CD4-positive, CD25-positive, alpha-beta regulatory T cell (primary cell): ENCODE measurements around the gene PARG. TPM values are rescaled to one million over a fixed set of nuclear protein-coding genes. Genes with fewer than 3 reads are reported as not detected.
"Not testable (repeated sequence)": the region's sequence is repeated elsewhere in the genome, so short reads cannot be mapped to it uniquely, and the experiment has no call there.

Experiments
- ATAC-seq, 2 donors: fragments of 150-1000 bp; cut with Tn5 transposase; one replicate each; pipeline ENCODE4 v1.10.0; 2021; ENCODE audit warnings: low read depth in 2 of 2, moderate number of reproducible peaks in 2 of 2, moderate library complexity in 1 of 2
- DNase-seq, 3 donors: peaks; one replicate each; pipeline versions ENCODE4 v3.0.0 to v3.0.0-alpha.2; 2012 to 2022; ENCODE audit warnings: mixed read lengths in 1 of 3
- H3K27ac ChIP-seq: one replicate; pipeline ENCODE4 v1.7.0; 2013; ENCODE audit warnings: mild to moderate bottlenecking, low read length; ENCODE audit not compliant: insufficient read depth, poor library complexity, severe bottlenecking
- H3K27me3 ChIP-seq: one replicate; pipeline ENCODE4 v1.7.0; 2013; ENCODE audit warnings: low read length; ENCODE audit not compliant: control insufficient read depth, insufficient read depth
- H3K36me3 ChIP-seq: one replicate; pipeline ENCODE4 v1.7.0; 2013; ENCODE audit warnings: mild to moderate bottlenecking, low read length, moderate library complexity; ENCODE audit not compliant: control insufficient read depth, insufficient read depth
- H3K4me1 ChIP-seq: 2 replicates; pipeline ENCODE4 v1.7.0; 2013; ENCODE audit warnings: mild to moderate bottlenecking, low read length; ENCODE audit not compliant: insufficient read depth, control insufficient read depth, poor library complexity, severe bottlenecking
- H3K4me3 ChIP-seq: one replicate; pipeline ENCODE4 v1.7.0; 2013; ENCODE audit warnings: low read depth, mild to moderate bottlenecking, low read length, moderate library complexity
- H3K9me3 ChIP-seq, 2 experiments: 1 replicate in 1 of 2; 2 replicates in 1 of 2; pipeline ENCODE4 v1.7.0; 2013; ENCODE audit warnings: low read length in 2 of 2, mild to moderate bottlenecking in 1 of 2, moderate library complexity in 1 of 2; ENCODE audit not compliant: control insufficient read depth in 2 of 2
- H3K27ac Mint-ChIP-seq, 3 donors: one replicate each; pipeline ENCODE4 v1.8.0; 2020 to 2022; ENCODE audit warnings: mild to moderate bottlenecking in 3 of 3, mixed read lengths in 3 of 3, moderate library complexity in 2 of 3
- H3K27me3 Mint-ChIP-seq: one replicate; pipeline ENCODE4 v1.8.0; 2022; ENCODE audit warnings: mild to moderate bottlenecking, mixed read lengths
- H3K36me3 Mint-ChIP-seq: one replicate; pipeline ENCODE4 v1.8.0; 2020; ENCODE audit warnings: mixed read lengths
- H3K4me1 Mint-ChIP-seq, 4 donors: one replicate each; pipeline ENCODE4 v1.8.0; 2020 to 2022; ENCODE audit warnings: mixed read lengths in 4 of 4, mild to moderate bottlenecking in 1 of 4
- H3K4me3 Mint-ChIP-seq, 4 donors: one replicate each; pipeline ENCODE4 v1.8.0; 2020 to 2022; ENCODE audit warnings: mild to moderate bottlenecking in 4 of 4, mixed read lengths in 4 of 4, moderate library complexity in 3 of 4
- H3K9me3 Mint-ChIP-seq, 7 donors: one replicate each; pipeline ENCODE4 v1.8.0; 2020 to 2022; ENCODE audit warnings: mixed read lengths in 7 of 7, mild to moderate bottlenecking in 3 of 7, moderate library complexity in 2 of 7
- polyA plus RNA-seq, 4 donors: library from polyadenylated mRNA; unstranded; fragments of 300-500 nt; fragmentation: Illumina TruSeq; gene quantifications; one replicate each; pipeline ENCODE4 v1.2.3, GENCODE V29; 2021
- total RNA-seq: library from RNA; stranded (reverse); gene quantifications from one replicate; pipeline ENCODE4 v1.2.3, GENCODE V29; 2022

PARG gene
- total and polyA plus RNA-seq, 5 donors from 2014 or later = 9.7 to 30.4 (median 12.9) TPM

DNA sequence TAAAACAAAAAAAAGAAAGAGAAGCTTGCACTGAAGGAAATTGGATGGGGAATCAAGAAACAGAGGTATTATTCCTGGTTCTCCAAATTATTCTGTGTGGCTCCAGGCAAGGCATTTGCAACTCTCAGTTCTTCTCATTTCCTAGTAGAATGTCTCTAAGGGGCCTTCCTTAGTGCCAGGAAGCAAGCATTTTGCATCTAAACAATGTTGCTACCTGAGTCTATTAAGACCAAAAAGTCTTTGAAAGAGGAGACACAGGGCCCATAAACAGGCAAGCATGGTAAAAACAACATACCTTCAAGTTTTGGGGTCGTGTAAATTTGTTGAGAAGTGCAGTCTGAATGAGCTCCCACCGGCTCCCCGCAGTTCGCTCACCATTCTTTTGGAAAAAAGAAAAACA is 19.8 kb downstream of the PARG start:
- not testable (repeated sequence) for H3K27me3 ChIP-seq, H3K4me1 Mint-ChIP-seq, H3K4me1 ChIP-seq, ATAC-seq, H3K4me3 Mint-ChIP-seq, H3K9me3 Mint-ChIP-seq, H3K27ac Mint-ChIP-seq, DNase-seq, H3K27ac ChIP-seq, H3K9me3 ChIP-seq, H3K27me3 Mint-ChIP-seq, H3K4me3 ChIP-seq, H3K36me3 ChIP-seq
- H3K36me3 Mint-ChIP-seq = peaks cover 19% of the 10 kb centered on the region

- DNase-seq, H3K9me3 Mint-ChIP-seq, H3K27ac Mint-ChIP-seq, H3K4me3 Mint-ChIP-seq, H3K27me3 Mint-ChIP-seq, ATAC-seq, H3K27me3 ChIP-seq, H3K9me3 ChIP-seq, H3K4me1 ChIP-seq, H3K27ac ChIP-seq, H3K4me3 ChIP-seq, H3K4me1 Mint-ChIP-seq: not testable (repeated sequence)
- peaks cover 23% of the 10 kb centered on the region for H3K36me3 Mint-ChIP-seq
- H3K36me3 ChIP-seq = peaks cover 12% of the 10 kb centered on the region
Measured at GRCh38 chr10:49917927-49918326, 23.9 kb downstream of the PARG start.

- H3K4me3 Mint-ChIP-seq, H3K27ac ChIP-seq, H3K27me3 Mint-ChIP-seq, H3K36me3 ChIP-seq, H3K27ac Mint-ChIP-seq, H3K4me3 ChIP-seq, H3K27me3 ChIP-seq, H3K4me1 ChIP-seq, ATAC-seq, H3K9me3 Mint-ChIP-seq, H3K9me3 ChIP-seq, DNase-seq, H3K4me1 Mint-ChIP-seq: not testable (repeated sequence)
- H3K36me3 Mint-ChIP-seq = peaks cover 19% of the 10 kb centered on the region
Measured at GRCh38 chr10:49916451-49916850, 25.4 kb downstream of the PARG start.

GRCh38 chr10:49910295-49910694 is 31.5 kb downstream of the PARG start:
- H3K4me1 ChIP-seq, H3K36me3 ChIP-seq, H3K4me1 Mint-ChIP-seq, H3K4me3 ChIP-seq, DNase-seq, H3K27me3 Mint-ChIP-seq, H3K9me3 ChIP-seq, ATAC-seq, H3K9me3 Mint-ChIP-seq, H3K27ac ChIP-seq, H3K4me3 Mint-ChIP-seq, H3K27me3 ChIP-seq, H3K27ac Mint-ChIP-seq: not testable (repeated sequence)
- H3K36me3 Mint-ChIP-seq = peaks cover 14% of the 10 kb centered on the region

- peaks cover 16% of the 10 kb centered on the region for H3K36me3 Mint-ChIP-seq
- not testable (repeated sequence) for H3K4me1 ChIP-seq, H3K27ac ChIP-seq, H3K4me1 Mint-ChIP-seq, H3K27ac Mint-ChIP-seq, H3K4me3 Mint-ChIP-seq, H3K9me3 Mint-ChIP-seq, H3K4me3 ChIP-seq, H3K27me3 Mint-ChIP-seq, ATAC-seq, H3K36me3 ChIP-seq, DNase-seq, H3K27me3 ChIP-seq, H3K9me3 ChIP-seq
Measured at GRCh38 chr10:49908290-49909080, 33.3 kb downstream of the PARG start.

GRCh38 chr10:49903829-49904228 is 38.0 kb downstream of the PARG start:
- not testable (repeated sequence) for H3K4me1 Mint-ChIP-seq, DNase-seq, H3K36me3 ChIP-seq, H3K27ac ChIP-seq, H3K4me3 Mint-ChIP-seq, ATAC-seq, H3K27me3 ChIP-seq, H3K4me3 ChIP-seq, H3K9me3 Mint-ChIP-seq, H3K27me3 Mint-ChIP-seq, H3K27ac Mint-ChIP-seq, H3K9me3 ChIP-seq, H3K4me1 ChIP-seq
- peaks cover 19% of the 10 kb centered on the region for H3K36me3 Mint-ChIP-seq

- not testable (repeated sequence) for H3K9me3 ChIP-seq, ATAC-seq, H3K27ac ChIP-seq, H3K27ac Mint-ChIP-seq, H3K27me3 ChIP-seq, H3K9me3 Mint-ChIP-seq, H3K4me3 Mint-ChIP-seq, H3K4me3 ChIP-seq, H3K36me3 ChIP-seq, H3K4me1 ChIP-seq, H3K4me1 Mint-ChIP-seq, H3K27me3 Mint-ChIP-seq, DNase-seq
- H3K36me3 Mint-ChIP-seq = peaks cover 17% of the 10 kb centered on the region
Measured at GRCh38 chr10:49900406-49900805, 41.4 kb downstream of the PARG start.

DNA sequence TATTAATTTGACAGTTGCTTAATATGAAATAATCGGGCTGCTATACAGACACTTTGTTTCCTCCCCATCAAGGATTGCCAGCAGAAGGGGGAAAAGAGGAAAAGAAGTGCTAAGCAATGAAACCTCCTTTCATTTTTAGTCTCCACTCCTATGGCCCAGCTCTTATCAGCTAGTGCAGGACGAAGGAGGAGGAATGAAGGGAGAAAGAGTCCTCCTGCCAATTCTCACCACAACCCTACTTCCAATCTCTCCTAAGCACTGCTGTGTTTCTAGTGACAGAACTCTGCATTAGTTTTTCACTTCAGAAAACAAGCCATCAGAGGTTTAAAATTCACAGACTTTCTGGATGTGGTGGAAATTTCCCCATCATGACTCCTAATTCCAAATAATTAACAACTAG is 41.8 kb downstream of the PARG start:
- H3K27ac ChIP-seq, H3K27ac Mint-ChIP-seq, H3K4me1 ChIP-seq, H3K4me3 Mint-ChIP-seq, H3K9me3 Mint-ChIP-seq, H3K4me3 ChIP-seq, H3K9me3 ChIP-seq, DNase-seq, H3K36me3 ChIP-seq, H3K4me1 Mint-ChIP-seq, H3K27me3 ChIP-seq, H3K27me3 Mint-ChIP-seq, ATAC-seq: not testable (repeated sequence)
- peaks cover 17% of the 10 kb centered on the region for H3K36me3 Mint-ChIP-seq
